CD4-positive, alpha-beta T cell treated with Interleukin-6 at 100 ng/mL for 8 hours (primary cell): Measurements from ENCODE around the gene MFF.
"Not testable (repeated sequence)": the region's sequence is repeated elsewhere in the genome, so short reads cannot be mapped to it uniquely, and the experiment has no call there.

Experiments
- DNase-seq: peaks from one replicate; pipeline ENCODE4 v3.0.0-alpha.2; 2020; ENCODE audit warnings: mixed read lengths, low spot score

MFF gene

DNA sequence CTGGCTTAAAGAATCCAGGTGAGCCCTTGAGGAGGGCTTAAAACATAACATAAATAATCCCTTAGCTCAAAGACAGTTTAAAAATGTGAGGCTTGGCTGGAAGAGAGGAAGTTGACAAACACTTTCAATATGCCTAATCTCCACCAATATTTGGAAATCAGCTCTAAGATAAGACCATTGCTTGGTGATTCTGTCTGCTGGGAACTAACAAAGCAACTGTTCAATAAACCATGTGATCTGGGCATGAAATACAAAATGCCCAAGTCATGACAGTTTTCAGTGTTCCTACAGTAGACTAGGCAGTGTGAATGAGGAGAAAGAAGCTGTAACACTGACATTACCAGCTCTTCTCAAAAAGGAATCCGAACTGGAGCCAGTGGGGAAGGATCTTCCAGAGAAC is 10.7 kb downstream of the MFF start:
- no peak for DNase-seq

GRCh38 chr2:227337442-227337841 is 12.4 kb downstream of the MFF start:
- no peak for DNase-seq

DNA sequence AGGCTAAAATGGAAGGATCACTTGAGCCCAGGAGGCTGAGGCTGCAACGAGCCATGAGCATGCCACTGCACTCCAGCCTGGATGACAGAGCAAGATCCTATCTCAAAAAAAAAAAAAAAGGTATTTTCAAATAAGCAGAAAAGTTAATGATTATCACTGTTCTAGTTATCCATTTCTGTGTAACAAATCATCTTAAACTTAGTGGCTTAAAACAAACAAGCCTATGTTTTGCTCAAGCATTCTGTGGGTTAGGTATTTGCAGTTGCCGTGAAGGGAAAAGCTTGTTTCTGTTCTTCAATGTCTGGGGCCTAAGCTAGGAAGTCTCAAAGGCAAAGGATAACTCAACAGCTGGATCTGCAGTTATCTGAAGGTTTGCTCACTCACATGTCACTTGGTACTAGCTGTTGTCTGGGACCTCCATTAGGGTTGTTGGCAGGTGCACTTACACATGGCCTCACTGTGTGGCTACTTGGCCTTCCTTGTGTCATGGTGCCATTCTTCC is 14.1 kb downstream of the MFF start:
- no peak for DNase-seq

DNA sequence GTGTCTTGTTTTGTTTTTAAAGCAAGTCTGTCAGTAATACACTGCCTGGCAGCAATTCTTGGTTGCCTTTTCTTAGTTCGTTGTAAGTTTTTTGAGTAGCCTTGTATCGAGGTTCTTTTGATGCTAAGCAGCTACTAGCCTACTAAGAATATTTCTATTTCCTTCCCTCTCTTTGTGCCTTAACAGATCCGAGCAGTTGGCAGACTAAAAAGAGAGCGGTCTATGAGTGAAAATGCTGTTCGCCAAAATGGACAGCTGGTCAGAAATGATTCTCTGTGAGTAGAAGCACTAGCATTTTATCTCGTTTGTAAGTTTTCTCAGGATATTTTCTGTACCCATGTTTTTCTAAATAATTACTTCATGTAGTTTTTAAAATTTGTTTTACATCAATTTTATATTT is 15.1 kb downstream of the MFF start:
- DNase-seq: no peak

GRCh38 chr2:227341553-227341952 is 16.5 kb downstream of the MFF start:
- no peak for DNase-seq

GRCh38 chr2:227344231-227344630 is 19.2 kb downstream of the MFF start:
- DNase-seq: no peak

- no peak for DNase-seq
Observed at GRCh38 chr2:227347117-227347516, 22.1 kb downstream of the MFF start.

- no peak for DNase-seq
Observed at GRCh38 chr2:227348324-227348723, 23.3 kb downstream of the MFF start.

- no peak for DNase-seq
Observed at GRCh38 chr2:227349989-227350612, 25.1 kb downstream of the MFF start.

DNA sequence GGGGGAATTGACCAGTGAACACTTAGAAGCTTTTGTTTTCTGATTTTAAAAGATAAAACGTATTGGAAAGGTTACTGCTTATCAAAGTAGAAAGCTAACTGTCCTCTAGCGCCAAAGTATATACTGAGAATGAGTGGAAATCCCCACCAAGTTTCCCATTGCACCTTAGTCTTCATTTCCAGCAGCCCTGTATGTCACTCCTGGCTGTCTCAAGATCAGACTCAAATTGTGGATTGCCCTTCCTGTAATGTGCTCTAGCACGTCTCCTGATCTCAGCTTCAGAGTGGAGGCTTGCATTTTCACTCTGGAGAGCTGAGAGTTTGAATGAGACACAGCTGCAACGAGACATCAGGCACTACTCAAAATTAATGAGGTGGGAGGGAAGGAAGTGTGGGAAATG is 26.6 kb downstream of the MFF start:
- no peak for DNase-seq

GRCh38 chr2:227360351-227360750 is 35.3 kb downstream of the MFF start:
- DNase-seq: no peak

- DNase-seq: no peak
Observed at GRCh38 chr2:227363756-227364155, 38.7 kb downstream of the MFF start.

DNA sequence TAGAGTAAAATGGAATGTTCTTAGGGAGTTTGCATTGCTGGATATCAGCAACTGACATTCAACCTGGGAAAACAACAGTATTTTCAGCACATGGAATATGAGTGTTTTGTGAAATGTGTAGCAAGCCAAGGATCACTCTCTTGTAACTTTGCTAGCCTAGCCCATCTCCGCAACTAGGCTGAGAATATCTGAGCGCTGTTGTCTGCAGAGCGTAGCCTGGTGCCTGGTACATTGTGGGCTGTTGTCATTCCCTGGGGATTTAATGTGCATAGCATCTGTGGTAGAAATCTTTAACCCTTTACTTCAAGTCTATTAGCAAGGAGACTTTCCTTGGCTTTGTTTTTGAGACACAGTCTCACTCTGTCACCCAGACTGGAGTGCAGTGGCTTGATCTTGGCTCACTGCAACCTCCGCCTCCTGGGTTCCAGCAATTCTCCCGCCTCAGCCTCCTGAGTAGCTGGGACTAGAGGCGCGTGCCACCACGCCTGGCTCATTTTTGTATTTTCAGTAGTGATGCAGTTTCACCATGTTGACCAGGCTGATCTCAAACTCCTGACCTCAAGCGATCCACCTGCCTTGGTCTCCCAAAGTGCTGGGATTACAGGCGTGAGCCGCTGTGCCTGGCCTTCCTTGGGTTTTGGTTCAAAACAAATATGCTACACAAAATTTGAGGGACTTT is 39.7 kb downstream of the MFF start:
- DNase-seq: not testable (repeated sequence)

DNA sequence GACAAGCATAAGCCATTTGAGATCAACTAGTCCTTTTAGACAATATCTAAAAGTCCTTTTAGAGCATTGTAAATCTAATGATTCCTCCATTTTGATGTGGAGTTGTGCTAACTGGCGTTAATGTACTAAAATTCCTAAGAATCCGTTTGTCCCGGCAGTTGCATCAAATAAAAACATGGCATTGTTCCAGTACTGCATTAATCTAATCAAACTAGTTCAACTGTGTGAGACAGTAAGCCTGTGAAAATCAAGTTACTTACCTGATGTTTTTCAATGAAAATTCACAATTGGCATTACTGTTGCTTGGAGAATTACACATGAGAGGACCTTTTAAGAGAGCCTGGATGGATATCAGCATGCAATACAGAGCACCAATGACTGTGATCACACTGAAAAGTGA is 40.8 kb downstream of the MFF start:
- DNase-seq: no peak

GRCh38 chr2:227366769-227367426 is 41.8 kb downstream of the MFF start:
- DNase-seq: no peak

DNA sequence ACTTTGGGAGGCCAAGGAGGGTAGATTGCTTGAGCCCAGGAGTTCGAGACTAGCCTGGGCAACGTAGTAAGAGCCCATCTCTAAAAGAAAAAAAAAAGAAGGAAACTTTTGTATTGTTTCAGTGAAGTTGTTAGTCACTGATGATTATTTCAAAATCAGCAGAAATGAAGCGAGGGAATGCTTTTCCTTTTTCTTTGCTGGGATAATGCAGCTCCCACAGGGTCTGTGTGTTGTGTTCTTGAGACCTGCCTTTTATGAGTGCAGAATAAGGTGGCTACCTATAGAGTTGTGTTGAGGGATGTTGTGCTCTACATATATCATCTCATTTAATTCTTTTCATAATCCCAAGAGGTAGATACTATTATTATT is 42.4 kb downstream of the MFF start:
- no peak for DNase-seq

GRCh38 chr2:227368574-227368973 is 43.5 kb downstream of the MFF start:
- DNase-seq: no peak

- DNase-seq: no peak
Observed at GRCh38 chr2:227370092-227370491, 45.0 kb downstream of the MFF start.

DNA sequence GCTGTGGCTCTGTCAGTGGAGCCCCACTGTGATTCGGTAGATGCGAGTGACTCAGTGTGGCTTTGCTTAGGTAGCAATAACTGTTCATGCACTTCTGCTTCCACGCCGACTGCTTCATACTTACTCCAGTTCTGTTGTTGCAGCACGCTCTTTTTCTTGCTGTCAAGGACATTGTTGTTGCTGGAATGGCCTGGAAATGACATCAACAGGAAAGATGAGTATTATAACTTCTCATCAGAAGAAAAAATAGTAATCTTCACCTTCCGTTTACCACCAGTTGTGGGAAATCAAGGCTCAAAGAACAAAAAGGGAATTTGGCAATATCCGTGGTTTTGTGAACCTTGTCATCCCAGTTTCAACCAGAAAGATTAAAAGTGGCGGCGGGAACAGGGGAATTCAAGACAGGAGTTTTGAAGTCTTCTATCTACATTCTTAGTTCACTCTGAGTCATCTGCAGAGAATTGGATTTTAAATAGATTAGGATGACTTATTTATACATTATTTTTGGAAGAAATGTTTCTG is 45.8 kb downstream of the MFF start:
- no peak for DNase-seq

GRCh38 chr2:227373389-227373788 is 48.3 kb downstream of the MFF start:
- no peak for DNase-seq

GRCh38 chr2:227374158-227374557 is 49.1 kb downstream of the MFF start:
- DNase-seq: no peak

DNA sequence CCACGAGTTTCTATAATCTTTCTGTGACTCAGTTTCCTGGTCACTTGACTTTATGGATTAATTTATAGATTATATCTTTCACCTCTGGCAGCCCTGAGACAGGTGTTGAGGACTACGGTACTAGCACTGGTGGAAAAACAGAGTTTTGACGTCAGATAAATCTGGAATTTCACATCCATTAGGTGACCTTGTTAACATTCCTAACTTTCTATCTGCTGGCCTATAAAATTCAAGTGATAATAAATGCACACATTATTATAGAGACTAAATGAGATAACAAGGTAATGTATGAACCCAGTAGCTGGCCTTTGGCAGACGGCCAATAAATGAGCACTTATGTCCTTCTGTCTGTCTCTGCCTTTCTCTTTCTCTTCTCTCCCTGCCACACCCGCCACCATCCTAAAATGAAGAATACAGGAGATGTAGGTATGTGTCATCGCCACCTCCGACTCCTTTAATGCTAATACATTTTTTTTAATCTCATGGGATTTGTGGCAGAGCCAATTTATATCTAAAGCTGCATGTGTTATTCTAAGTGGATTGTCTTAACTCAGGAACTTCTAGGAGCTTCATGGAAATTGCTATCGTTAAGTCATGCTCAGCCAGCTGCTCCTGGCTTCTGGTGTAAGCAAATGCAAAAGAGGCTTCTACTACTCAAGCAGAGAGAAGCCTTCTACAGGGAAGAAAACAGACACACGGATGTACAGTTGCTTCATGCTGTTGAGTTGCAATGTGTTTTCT is 51.8 kb downstream of the MFF start:
- no peak for DNase-seq
